Keratinocyte (primary cell): ENCODE results near the gene PPTC7. TPM values are rescaled to one million over a fixed set of nuclear protein-coding genes. Genes with fewer than 3 reads are reported as not detected.
"Not testable (repeated sequence)": the region's sequence is repeated elsewhere in the genome, so short reads cannot be mapped to it uniquely, and the experiment has no call there.

ENCODE experiments used
- DNase-seq: peaks from one replicate; pipeline ENCODE4 v3.0.0-alpha.2; 2011; ENCODE audit warnings: low read depth, missing footprints, low spot score
- FAIRE-seq: peaks from 2 replicates; lab custom pipeline; 2011; peaks lifted over from hg19 to GRCh38; lab: Jason Lieb, UNC
- H2AFZ ChIP-seq: 2 replicates; pipeline ENCODE4 v1.6.0; 2012; ENCODE audit warnings: low read length, control low read depth, inconsistent platforms; ENCODE audit not compliant: control insufficient read depth
- H3K27ac ChIP-seq: 2 replicates; pipeline ENCODE4 v1.5.1; 2011; ENCODE audit warnings: low read length; ENCODE audit not compliant: control insufficient read depth, insufficient read depth
- H3K27me3 ChIP-seq: 3 replicates; pipeline ENCODE4 v1.6.0; 2011; ENCODE audit warnings: low read length; ENCODE audit not compliant: control insufficient read depth, insufficient read depth; ENCODE audit errors: extremely low read depth
- H3K36me3 ChIP-seq, 2 experiments: 2 replicates in 1 of 2; 3 replicates in 1 of 2; pipeline ENCODE4 v1.5.1; 2011; ENCODE audit warnings: low read length in 2 of 2, mild to moderate bottlenecking in 1 of 2; ENCODE audit not compliant: control insufficient read depth in 2 of 2, insufficient read depth in 2 of 2; ENCODE audit errors: extremely low read depth in 1 of 2
- H3K4me1 ChIP-seq: 3 replicates; pipeline ENCODE4 v1.5.1; 2011; ENCODE audit warnings: low read length; ENCODE audit not compliant: control insufficient read depth, insufficient read depth; ENCODE audit errors: extremely low read depth
- H3K4me2 ChIP-seq: 3 replicates; pipeline ENCODE4 v1.6.0; 2011; ENCODE audit warnings: low read depth, low read length; ENCODE audit not compliant: control insufficient read depth, insufficient read depth; ENCODE audit errors: extremely low read depth
- H3K4me3 ChIP-seq, 3 experiments: fragments of 200-600 bp in 1 of 3; sonication (generic) in 1 of 3; 2 replicates in 2 of 3; 3 replicates in 1 of 3; pipeline ENCODE4 v1.5.1; 2011 to 2016; ENCODE audit warnings: low read length in 3 of 3, mild to moderate bottlenecking in 3 of 3, control low read depth in 2 of 3, inconsistent platforms in 1 of 3, low read depth in 1 of 3, mixed read lengths in 1 of 3, mixed run types in 1 of 3, moderate library complexity in 1 of 3; ENCODE audit not compliant: control insufficient read depth in 2 of 3, insufficient read depth in 2 of 3; ENCODE audit errors: extremely low read depth in 1 of 3
- H3K79me2 ChIP-seq: 2 replicates; pipeline ENCODE4 v1.6.0; 2012; ENCODE audit warnings: low read length; ENCODE audit not compliant: control insufficient read depth, insufficient read depth
- H3K9ac ChIP-seq: 3 replicates; pipeline ENCODE4 v1.6.0; 2011; ENCODE audit warnings: low read length; ENCODE audit not compliant: control insufficient read depth, insufficient read depth; ENCODE audit errors: extremely low read depth
- H3K9me1 ChIP-seq: 3 replicates; pipeline ENCODE4 v1.6.0; 2011; ENCODE audit warnings: low read length; ENCODE audit not compliant: control insufficient read depth, insufficient read depth; ENCODE audit errors: extremely low read depth
- H3K9me3 ChIP-seq: 2 replicates; pipeline ENCODE4 v1.5.1; 2012; ENCODE audit warnings: low read depth, low read length; ENCODE audit not compliant: control insufficient read depth
- H4K20me1 ChIP-seq: 3 replicates; pipeline ENCODE4 v1.6.0; 2011; ENCODE audit warnings: low read length; ENCODE audit not compliant: control insufficient read depth, insufficient read depth; ENCODE audit errors: extremely low read depth
- CTCF ChIP-seq, 3 experiments: IDR thresholded peaks in 1 of 3; conservative IDR thresholded peaks in 1 of 3; optimal IDR thresholded peaks in 1 of 3; 2 replicates in 2 of 3; 3 replicates in 1 of 3; pipeline versions ENCODE3 to v1.5.1; 2011; ENCODE audit warnings: low read length in 3 of 3, mild to moderate bottlenecking in 3 of 3, moderate library complexity in 2 of 3, control low read depth in 1 of 3, inconsistent platforms in 1 of 3; ENCODE audit not compliant: insufficient read depth in 2 of 3; ENCODE audit errors: extremely low read depth in 1 of 3
- EZH2 ChIP-seq: IDR thresholded peaks from one replicate; pipeline ENCODE4 v1.6.1; 2012; ENCODE audit warnings: inconsistent platforms, mild to moderate bottlenecking, low read length, moderate library complexity
- dilution Hi-C: fragments of 300-500 bp; cut with MboI; formaldehyde crosslinking; loops from one replicate; pipeline ENCODE4 v1.7.0; 2020; ENCODE audit warnings: low sequenced_read_pairs; ENCODE audit not compliant: extremely low pct_ligation_motif_present
- polyA plus RNA-seq, 5 experiments: library from polyadenylated mRNA; depleted of rRNA in 3 of 5; stranded (reverse) in 3 of 5; stranded (forward) in 1 of 5; unstranded in 1 of 5; fragments of >200 nt; gene quantifications; 1 replicate in 1 of 5; 2 replicates in 3 of 5; 3 replicates in 1 of 5; pipeline versions ENCODE4 v1.2.1 to v1.2.3, GENCODE V29; 2011 to 2012; ENCODE audit warnings: missing spikeins in 2 of 5, low read depth in 1 of 5, low replicate concordance in 1 of 5

PPTC7 gene
- polyA plus RNA-seq, 1 donor (not counting 4 experiments of a cell fraction or from before 2014, with no cell fraction given) = 35.9 TPM

- FAIRE-seq (no peak), DNase-seq (no peak)
- Histone ChIP-seq H3K79me2 (no peaks in the 10 kb centered on the region), H3K4me3 (no peak overlapping the region), H3K9ac (no peak overlapping the region), H4K20me1 (peaks cover 2% of the 10 kb centered on the region), H3K9me3 (no peaks in the 10 kb centered on the region), H3K36me3 (peaks cover 2 to 5% of the 10 kb centered on the region in 2 experiments), H2AFZ (no peak overlapping the region), H3K27ac (no peak overlapping the region), H3K9me1 (no peaks in the 10 kb centered on the region), H3K4me2 (no peak overlapping the region), H3K4me1 (peaks cover 13% of the 10 kb centered on the region), H3K27me3 (no peaks in the 10 kb centered on the region)
- TF ChIP-seq CTCF (optimal IDR thresholded peaks at IDR 0.05 in 1 of 3, IDR thresholded peaks at IDR 0.05 in 1 of 3, conservative IDR thresholded peaks at IDR 0.05 in 1 of 3; ENCODE audit: extremely low read depth in 1 of 3, insufficient read depth in 2 of 3, low read length in 3 of 3) = no peak
- TF ChIP-seq EZH2 = no peak
- dilution Hi-C loops = no loop called here
These were observed 54.8 kb downstream of the PPTC7 start for GRCh38 chr12:110528277-110528839.

GRCh38 chr12:110520876-110521712 lies 62.0 kb downstream of the PPTC7 start:
- H3K9me1 ChIP-seq, H3K79me2 ChIP-seq, H3K9ac ChIP-seq, dilution Hi-C loops, H3K4me3 ChIP-seq, H3K27ac ChIP-seq, H2AFZ ChIP-seq, H3K4me1 ChIP-seq, H3K27me3 ChIP-seq, H3K9me3 ChIP-seq, H3K4me2 ChIP-seq, DNase-seq, H3K36me3 ChIP-seq, FAIRE-seq, H4K20me1 ChIP-seq: not testable (repeated sequence)

- H3K4me2 ChIP-seq, H3K4me1 ChIP-seq, H3K36me3 ChIP-seq, H3K4me3 ChIP-seq, H3K27ac ChIP-seq, H3K9me1 ChIP-seq, DNase-seq, H3K9me3 ChIP-seq, FAIRE-seq, H3K27me3 ChIP-seq, H4K20me1 ChIP-seq, dilution Hi-C loops, H3K9ac ChIP-seq, H2AFZ ChIP-seq, H3K79me2 ChIP-seq: not testable (repeated sequence)
These were observed 65.1 kb downstream of the PPTC7 start for GRCh38 chr12:110518014-110518413.
